Measurements from ENCODE around the gene SERPINF2.
"Not testable (repeated sequence)": the region's sequence is repeated elsewhere in the genome, so short reads cannot be mapped to it uniquely, and the experiment has no call there.

The SERPINF2 gene

GRCh38 chr17:1707107-1707506, 35.6 kb upstream of the SERPINF2 start:
- TF ChIP-seq, protein P1, sequence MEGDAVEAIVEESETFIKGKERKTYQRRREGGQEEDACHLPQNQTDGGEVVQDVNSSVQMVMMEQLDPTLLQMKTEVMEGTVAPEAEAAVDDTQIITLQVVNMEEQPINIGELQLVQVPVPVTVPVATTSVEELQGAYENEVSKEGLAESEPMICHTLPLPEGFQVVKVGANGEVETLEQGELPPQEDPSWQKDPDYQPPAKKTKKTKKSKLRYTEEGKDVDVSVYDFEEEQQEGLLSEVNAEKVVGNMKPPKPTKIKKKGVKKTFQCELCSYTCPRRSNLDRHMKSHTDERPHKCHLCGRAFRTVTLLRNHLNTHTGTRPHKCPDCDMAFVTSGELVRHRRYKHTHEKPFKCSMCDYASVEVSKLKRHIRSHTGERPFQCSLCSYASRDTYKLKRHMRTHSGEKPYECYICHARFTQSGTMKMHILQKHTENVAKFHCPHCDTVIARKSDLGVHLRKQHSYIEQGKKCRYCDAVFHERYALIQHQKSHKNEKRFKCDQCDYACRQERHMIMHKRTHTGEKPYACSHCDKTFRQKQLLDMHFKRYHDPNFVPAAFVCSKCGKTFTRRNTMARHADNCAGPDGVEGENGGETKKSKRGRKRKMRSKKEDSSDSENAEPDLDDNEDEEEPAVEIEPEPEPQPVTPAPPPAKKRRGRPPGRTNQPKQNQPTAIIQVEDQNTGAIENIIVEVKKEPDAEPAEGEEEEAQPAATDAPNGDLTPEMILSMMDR (IDR thresholded peaks at IDR 0.05; ENCODE audit: insufficient read depth, low read depth, low read length, missing control alignments): no peak
- DNase-seq (ENCODE audit: low read depth): no peak

GRCh38 chr17:1708791-1709346, 33.8 kb upstream of the SERPINF2 start:
- DNase-seq (ENCODE audit: low read depth); H3K4me3 ChIP-seq (ENCODE audit: low read depth, low read length): not testable (repeated sequence)

More at GRCh38 chr17:1707107-1707506, 35.6 kb upstream of the SERPINF2 start:
- no peak overlapping the region for H3K4me3 ChIP-seq (ENCODE audit: low read depth, low read length)

DNA sequence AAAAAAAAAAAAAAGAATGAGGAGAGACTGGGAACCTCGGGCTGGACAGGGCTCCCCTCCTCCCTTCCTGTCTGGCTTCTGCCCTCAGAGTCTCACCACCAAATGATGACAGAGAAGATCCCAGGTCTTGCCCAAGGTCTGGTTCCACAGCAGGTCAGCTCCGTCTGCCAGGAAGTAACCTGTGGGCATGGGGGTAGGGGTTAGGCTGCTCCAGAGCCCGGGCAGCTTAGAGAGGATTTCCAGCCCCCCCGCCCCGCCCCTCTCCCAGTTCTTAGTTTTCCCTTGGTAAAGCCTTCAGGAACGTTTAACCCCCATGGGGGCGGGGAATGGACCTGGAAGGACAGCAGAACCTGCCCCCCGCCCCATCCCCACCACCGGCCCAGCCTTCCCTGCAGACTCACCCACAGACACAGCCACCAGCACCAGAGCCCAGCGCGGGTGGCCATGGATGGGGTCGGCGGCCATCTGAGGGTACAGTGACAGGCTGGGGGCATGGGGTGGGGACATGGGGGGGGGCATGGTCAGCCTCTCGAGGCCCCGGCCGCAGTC, 33.2 kb upstream of the SERPINF2 start:
- H3K4me3 ChIP-seq (ENCODE audit: low read depth, low read length): no peak overlapping the region
- TF ChIP-seq, protein P1 (IDR thresholded peaks at IDR 0.05; ENCODE audit: insufficient read depth, low read depth, low read length, missing control alignments): no peak
- no peak for DNase-seq (ENCODE audit: low read depth)

DNA sequence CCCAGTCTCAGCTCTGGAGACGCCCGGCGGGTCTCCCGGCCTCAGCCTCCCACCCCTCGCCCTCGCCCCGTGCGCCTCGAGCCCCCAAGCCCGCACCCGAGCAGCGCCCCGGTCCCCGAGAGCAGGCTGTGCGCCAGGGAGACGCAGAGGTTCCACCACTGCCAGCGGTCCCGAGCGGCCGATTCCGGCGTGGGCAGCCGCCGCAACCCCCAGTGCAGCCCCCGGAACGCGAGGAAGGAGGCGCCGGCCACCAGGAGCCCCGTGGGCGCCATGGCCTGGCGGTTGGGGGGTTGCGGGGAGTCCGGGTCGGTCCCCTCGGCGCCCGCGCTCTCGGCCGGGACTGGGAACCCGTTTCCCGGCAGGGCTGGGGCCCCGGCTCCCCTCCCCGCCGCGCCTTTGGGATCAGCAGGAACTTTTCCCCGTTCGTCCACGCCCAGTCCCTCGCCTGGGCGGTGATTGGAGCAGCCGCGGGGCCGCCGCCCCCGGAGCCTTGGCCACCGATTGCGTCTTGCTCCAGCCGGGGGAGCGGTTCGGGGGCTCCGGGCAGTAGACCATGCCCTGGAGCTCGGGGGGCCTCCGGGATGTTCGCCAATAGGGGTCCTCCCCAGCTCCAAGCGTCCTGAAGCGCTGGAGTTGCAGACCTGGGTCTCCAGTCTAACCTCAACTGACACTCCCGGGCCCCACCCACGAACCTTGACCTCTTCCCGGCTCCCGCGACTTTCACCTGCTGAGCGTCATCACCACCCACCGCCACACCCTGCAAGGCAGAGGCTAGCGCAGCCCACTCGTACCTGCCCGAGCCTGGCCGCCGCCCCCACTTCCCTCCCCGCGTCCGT, 32.5 kb upstream of the SERPINF2 start, which contains the start of gene TLCD2:
TLCD2 (minus strand) TSS at position 407 of the 836 bp plus-strand sequence; CDS start at position 272, 135 bp downstream.
- DNase-seq (ENCODE audit: low read depth): no peak
- TF ChIP-seq, protein P1 (IDR thresholded peaks at IDR 0.05; ENCODE audit: insufficient read depth, low read depth, low read length, missing control alignments): no peak
- H3K4me3 ChIP-seq (ENCODE audit: low read depth, low read length): peak within 1 kb of the TSS; percentile 46

- TF ChIP-seq, protein P1 (IDR thresholded peaks at IDR 0.05; ENCODE audit: insufficient read depth, low read depth, low read length, missing control alignments): no peak
- no peak for DNase-seq (ENCODE audit: low read depth)
- H3K4me3 ChIP-seq (ENCODE audit: low read depth, low read length): no peak overlapping the region
These were observed 31.7 kb upstream of the SERPINF2 start for GRCh38 chr17:1710807-1711553.

DNA sequence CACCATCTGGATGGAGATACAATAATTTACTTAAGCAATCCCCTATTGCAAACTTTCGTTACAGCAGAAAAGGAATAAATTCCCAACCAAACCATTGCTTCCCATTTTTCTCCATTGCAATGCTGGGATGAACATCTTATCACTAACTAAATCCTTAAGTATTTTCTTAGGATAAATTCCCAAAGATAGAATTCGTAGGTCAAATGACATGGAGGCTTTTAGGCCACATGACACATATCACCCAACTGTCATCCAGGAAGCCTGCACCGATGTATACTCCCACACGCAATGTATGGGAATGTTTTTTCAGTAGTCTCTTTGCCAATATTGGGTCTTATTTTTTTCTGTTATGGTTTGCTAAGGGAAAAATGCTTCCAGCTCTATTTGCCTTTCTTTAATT, 30.9 kb upstream of the SERPINF2 start:
- no peak for DNase-seq (ENCODE audit: low read depth)
- H3K4me3 ChIP-seq (ENCODE audit: low read depth, low read length): no peak overlapping the region
- TF ChIP-seq, protein P1 (IDR thresholded peaks at IDR 0.05; ENCODE audit: insufficient read depth, low read depth, low read length, missing control alignments): no peak

DNA sequence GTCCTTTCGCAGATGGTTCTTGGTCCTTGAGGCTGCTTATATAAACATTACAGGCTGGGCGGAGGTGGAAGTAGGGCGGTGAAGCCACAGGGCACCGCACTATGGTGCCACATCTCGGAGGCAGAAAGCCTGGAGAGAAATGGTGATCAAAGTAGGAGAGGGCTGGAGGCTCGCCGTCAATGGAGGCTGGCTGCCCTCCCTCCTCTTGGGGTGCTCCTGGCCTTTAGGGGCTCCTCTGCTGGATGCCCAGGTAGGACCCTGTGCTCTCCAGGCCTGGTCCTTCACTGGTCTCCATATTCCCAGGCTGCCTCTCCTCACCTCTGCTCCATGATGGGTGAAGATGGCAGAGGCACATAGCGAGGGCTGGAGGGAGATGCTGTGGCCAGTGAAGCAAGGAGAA, 30.4 kb upstream of the SERPINF2 start:
- TF ChIP-seq, protein P1 (IDR thresholded peaks at IDR 0.05; ENCODE audit: insufficient read depth, low read depth, low read length, missing control alignments): no peak
- DNase-seq (ENCODE audit: low read depth): no peak
- H3K4me3 ChIP-seq (ENCODE audit: low read depth, low read length): no peak overlapping the region
